Thoracic aorta (tissue), 2 donors: ENCODE measurements around the gene ARSI. TPM values are rescaled to one million over a fixed set of nuclear protein-coding genes. Genes with fewer than 3 reads are reported as not detected.

Source experiments
- ATAC-seq: fragments of 150-250 bp; one replicate; pipeline ENCODE4 v1.8.0; 2017; ENCODE audit warnings: low read depth; ENCODE audit not compliant: insufficient number of reproducible peaks, low FRiP score
- DNase-seq: peaks from one replicate; pipeline ENCODE4 v3.0.0-alpha.2; 2020; ENCODE audit warnings: low spot score
- H3K27ac ChIP-seq, 2 donors: fragments of 200-600 bp; sonication (generic); 1 replicate in 1 of 2; 2 replicates in 1 of 2; pipeline ENCODE4 v1.5.1; 2016; ENCODE audit warnings: mild to moderate bottlenecking in 2 of 2, moderate library complexity in 2 of 2
- H3K27me3 ChIP-seq: fragments of 200-600 bp; sonication (generic); replicated peaks from 2 replicates; pipeline ENCODE4 v1.6.0; 2016; ENCODE audit warnings: mild to moderate bottlenecking; ENCODE audit not compliant: insufficient read depth
- H3K36me3 ChIP-seq: fragments of 200-600 bp; sonication (generic); one replicate; pipeline ENCODE4 v1.5.1; 2016
- H3K4me1 ChIP-seq, 2 donors: fragments of 200-600 bp; sonication (generic); 1 replicate in 1 of 2; 2 replicates in 1 of 2; pipeline versions ENCODE4 v1.5.1 to v1.6.0; 2016; ENCODE audit warnings: low read depth in 2 of 2, mild to moderate bottlenecking in 1 of 2; ENCODE audit not compliant: control insufficient read depth in 1 of 2
- H3K4me3 ChIP-seq: fragments of 200-600 bp; sonication (generic); 2 replicates; pipeline ENCODE4 v1.5.1; 2016; ENCODE audit warnings: mild to moderate bottlenecking
- H3K9me3 ChIP-seq: fragments of 200-600 bp; sonication (generic); 2 replicates; pipeline ENCODE4 v1.5.1; 2016
- CTCF ChIP-seq: fragments of 200-600 bp; sonication (generic); IDR thresholded peaks from one replicate; pipeline ENCODE4 v1.5.1; 2019; ENCODE audit warnings: antibody characterized with exemption
- total RNA-seq, 2 donors: library from RNA; depleted of rRNA; stranded (reverse); fragments of >200 nt; gene quantifications; one replicate each; pipeline versions ENCODE4 v1.1.0 to v1.2.3, GENCODE V29; 2016

ARSI gene
- total RNA-seq, 2 donors from 2014 or later: 0.41 to 4.3 TPM

GRCh38 chr5:150297934-150298595 lies 4.6 kb downstream of the ARSI start:
- Histone ChIP-seq H3K9me3 (no peaks in the 10 kb centered on the region), H3K4me1 (peaks cover 3 to 17% of the 10 kb centered on the region in 2 donors), H3K27me3 (no peaks in the 10 kb centered on the region), H3K27ac (no peak overlapping the region), H3K36me3 (no peaks in the 10 kb centered on the region), H3K4me3 (no peak overlapping the region)
- DNase-seq (no peak), ATAC-seq (no peak)
- TF ChIP-seq CTCF: no peak

- peaks cover 0 to 10% of the 10 kb centered on the region in 2 donors for H3K4me1 ChIP-seq
- H3K9me3 ChIP-seq: no peaks in the 10 kb centered on the region
- no peak for TF ChIP-seq CTCF
- no peak overlapping the region for H3K4me3 ChIP-seq
- no peaks in the 10 kb centered on the region for H3K36me3 ChIP-seq
- H3K27me3 ChIP-seq: no peaks in the 10 kb centered on the region
- no peak for ATAC-seq
- DNase-seq: no peak
- no peak overlapping the region for H3K27ac ChIP-seq
These were observed 5.3 kb downstream of the ARSI start for GRCh38 chr5:150297236-150297890.

GRCh38 chr5:150296496-150296895 lies 6.2 kb downstream of the ARSI start:
- Histone ChIP-seq H3K27me3 (no peaks in the 10 kb centered on the region), H3K27ac (no peak overlapping the region), H3K9me3 (no peaks in the 10 kb centered on the region), H3K36me3 (no peaks in the 10 kb centered on the region), H3K4me3 (no peak overlapping the region), H3K4me1 (peaks cover 0 to under 1% of the 10 kb centered on the region in 2 donors)
- ATAC-seq: no peak
- no peak for TF ChIP-seq CTCF
- DNase-seq: no peak

GRCh38 chr5:150295741-150296486 lies 6.8 kb downstream of the ARSI start:
- no peaks in the 10 kb centered on the region for H3K27me3 ChIP-seq
- no peaks in the 10 kb centered on the region for H3K4me1 ChIP-seq
- no peak overlapping the region for H3K27ac ChIP-seq
- DNase-seq: no peak
- no peak for ATAC-seq
- TF ChIP-seq CTCF: no peak
- no peaks in the 10 kb centered on the region for H3K9me3 ChIP-seq
- H3K4me3 ChIP-seq: no peak overlapping the region
- no peaks in the 10 kb centered on the region for H3K36me3 ChIP-seq

- Histone ChIP-seq H3K27ac (no peak overlapping the region), H3K4me3 (no peak overlapping the region), H3K27me3 (no peaks in the 10 kb centered on the region), H3K4me1 (no peaks in the 10 kb centered on the region), H3K36me3 (no peaks in the 10 kb centered on the region), H3K9me3 (no peaks in the 10 kb centered on the region)
- ATAC-seq (no peak), DNase-seq (no peak)
- TF ChIP-seq CTCF: no peak
These were observed 7.5 kb downstream of the ARSI start for GRCh38 chr5:150295172-150295634.
